HG03439 (cell line): ENCODE data around the gene ACSF3.
"Not testable (repeated sequence)": the region's sequence is repeated elsewhere in the genome, so short reads cannot be mapped to it uniquely, and the experiment has no call there.

Experiments
- ATAC-seq: cut with Tn5 transposase; IDR thresholded peaks from one replicate; pipeline ENCODE4 v1.9.1; 2021; ENCODE audit warnings: mild to moderate bottlenecking, moderate library complexity; ENCODE audit not compliant: unreplicated experiment

ACSF3 gene

DNA sequence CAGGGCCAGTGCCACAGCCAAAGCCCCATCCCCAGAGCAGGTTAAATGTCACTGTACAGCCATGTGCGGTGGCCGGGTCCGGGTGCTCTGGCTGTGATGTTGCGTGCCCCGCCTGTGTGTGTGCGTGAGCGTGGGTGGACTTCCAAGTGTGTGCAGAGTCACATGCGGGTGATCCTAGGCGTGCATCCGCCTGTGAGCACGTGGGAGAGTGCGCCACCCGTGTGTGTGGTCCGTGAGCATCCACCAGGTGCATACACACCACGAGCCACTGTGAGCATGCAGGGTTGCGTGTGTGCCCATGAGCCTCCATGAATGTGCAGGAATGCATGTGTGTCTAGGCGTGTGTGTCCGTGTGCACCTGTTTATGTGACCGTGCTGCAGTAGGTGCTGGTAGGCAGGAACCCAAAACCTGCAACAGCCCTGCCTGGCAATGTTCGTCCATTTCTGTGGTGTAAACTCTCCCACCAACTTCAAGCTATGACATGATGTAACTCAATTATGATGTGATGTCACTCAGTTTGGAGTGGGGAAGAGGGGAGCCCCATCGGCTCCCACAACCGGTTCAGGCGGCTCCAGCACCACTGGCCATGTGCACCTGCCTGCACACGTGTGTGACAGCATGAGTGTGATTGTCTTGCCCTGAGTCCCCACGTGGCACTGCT, 37.6 kb upstream of the ACSF3 start:
- ATAC-seq: no peak

DNA sequence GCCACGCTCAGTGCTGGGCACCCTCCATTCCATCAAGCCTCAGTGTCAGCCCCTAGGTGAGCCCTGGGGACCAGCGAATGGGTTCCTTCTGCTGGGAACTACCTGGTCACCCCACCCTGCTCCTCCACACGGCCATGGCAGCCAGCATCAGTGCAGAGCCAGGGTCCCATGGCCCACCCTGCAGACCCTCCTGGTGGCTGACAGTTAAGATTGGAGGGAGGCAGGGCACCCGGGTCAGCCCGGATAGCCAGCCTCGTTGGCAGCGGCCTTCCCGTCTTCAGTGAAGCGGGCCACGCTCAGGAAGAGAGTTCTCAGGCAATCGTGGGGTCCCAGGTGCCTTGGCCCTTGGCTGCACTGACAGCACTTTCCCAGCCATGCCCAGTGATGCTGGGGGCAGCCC, 37.1 kb upstream of the ACSF3 start:
- ATAC-seq: no peak

DNA sequence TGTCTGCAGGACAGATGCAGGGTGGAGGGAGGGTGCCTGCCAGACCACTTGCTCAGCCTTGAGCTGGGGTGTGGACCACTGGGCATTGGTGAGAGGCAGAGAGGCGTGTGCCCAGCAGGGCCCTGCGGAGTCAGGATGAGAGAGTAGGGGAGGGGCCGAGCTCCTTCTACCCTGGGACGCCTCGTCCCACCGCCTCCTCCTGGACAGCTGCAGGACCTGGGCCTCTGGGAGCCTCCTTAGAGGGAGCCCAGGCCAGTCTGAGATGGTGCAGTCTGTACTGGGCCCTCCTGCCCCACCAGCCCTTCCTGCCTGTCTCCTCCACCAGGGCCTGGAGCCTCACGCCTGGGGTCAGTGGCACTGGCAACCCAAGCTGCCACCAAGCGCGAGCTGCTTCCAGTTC, 35.9 kb upstream of the ACSF3 start:
- no peak for ATAC-seq

DNA sequence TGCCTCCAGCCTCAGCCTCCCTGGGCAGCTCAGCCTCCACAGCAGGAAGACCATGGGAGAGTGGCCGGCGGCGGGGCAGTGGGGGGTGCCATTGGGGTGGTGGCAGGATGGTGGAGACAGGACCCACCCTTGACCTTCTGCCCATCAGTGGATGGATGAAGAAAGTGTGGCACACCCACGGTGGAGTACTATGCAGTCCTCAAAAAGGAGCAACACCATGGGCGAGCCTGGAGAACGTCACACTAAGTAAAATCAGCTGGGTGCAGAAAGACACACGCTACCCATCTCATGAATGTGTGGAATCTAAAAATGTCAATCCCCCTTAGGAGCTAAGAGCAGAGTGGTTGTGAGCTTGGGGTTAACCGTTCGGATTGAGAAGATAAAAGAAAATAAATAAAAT, 34.8 kb upstream of the ACSF3 start:
- no peak for ATAC-seq

DNA sequence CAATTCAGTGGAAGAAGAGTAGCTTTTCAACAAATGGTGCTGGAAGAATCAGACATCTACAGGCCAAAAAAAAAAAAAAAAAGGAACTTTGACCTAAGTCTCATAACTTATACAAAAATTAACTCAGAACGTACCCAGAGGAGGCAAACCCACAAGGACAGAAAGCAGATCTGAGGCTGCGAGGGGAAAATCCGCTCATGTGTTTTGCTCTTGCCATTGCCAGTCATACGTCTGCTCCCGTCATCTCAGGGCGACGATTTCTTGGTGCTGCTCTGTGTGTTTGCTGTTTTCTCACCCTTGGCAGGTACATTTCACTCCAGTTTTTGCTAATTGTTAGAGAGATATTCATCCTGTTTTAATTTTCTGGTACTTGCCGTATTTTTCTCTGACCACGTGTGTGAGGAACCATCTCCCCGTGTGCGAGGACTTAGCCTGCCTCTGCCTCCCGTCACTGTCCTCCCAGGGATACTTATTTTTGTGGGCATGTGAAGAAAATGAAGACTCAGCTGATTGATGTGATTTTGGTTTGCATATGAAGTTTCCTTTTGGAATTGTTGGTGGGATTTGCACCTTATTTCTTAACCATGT, 33.4 kb upstream of the ACSF3 start:
- no peak for ATAC-seq

DNA sequence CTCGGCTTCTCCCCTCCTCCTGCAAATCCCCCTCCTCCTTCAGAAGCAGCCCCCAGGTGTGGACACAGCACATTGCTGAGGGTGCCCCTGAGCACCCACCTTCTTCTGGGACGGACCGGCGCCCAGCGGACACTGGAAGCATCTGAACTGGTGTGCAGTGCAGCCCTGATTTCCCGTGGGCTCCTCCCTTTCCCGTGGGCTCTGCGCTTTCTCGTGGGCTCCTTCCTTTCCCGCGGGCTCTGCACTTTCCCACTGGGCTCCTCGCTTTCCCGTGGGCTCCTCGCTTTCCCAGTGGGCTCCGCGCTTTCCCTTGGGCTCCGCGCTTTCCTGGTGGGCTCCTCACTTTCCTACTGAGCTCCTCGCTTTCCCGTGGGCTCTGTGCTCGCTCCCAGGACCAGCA, 32.6 kb upstream of the ACSF3 start:
- no peak for ATAC-seq

DNA sequence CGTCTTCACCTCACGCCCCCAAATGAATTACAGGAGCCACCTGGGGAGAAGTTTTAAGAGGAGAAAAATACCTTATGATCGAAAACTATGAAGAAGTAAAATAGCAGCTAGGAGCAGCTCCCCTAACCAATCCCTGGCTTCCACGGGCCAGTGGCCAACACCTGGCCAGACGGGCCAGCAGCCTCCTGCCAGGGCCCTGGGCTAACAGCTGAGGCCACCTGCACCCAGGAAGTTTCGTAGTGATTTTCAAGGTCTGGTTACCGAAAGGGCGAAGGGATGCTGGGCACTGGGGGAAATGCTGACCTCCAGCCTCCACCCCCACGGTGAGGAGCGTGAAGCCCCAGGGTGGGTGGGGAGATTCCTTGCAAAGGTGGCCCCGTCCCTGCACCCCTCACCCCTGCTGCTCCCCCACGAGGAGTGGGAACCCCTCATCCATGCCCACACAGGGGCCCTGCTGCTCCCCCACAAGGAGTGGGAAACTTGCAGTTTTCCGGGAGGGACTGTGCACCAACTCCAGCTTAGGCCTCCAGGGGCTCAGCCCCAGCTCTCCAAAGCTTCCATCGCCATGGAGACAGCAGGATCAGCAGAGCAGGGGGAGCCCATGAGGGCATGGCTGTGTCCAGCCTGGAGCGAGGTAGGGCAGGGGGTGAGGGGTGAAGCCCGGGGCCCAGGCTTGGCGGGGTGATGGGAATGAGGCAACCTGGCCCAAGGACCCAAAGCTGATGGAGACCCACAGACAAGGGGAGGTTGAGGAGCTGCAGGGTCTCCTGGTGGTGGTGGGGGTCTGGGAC, 31.9 kb upstream of the ACSF3 start:
- no peak for ATAC-seq

DNA sequence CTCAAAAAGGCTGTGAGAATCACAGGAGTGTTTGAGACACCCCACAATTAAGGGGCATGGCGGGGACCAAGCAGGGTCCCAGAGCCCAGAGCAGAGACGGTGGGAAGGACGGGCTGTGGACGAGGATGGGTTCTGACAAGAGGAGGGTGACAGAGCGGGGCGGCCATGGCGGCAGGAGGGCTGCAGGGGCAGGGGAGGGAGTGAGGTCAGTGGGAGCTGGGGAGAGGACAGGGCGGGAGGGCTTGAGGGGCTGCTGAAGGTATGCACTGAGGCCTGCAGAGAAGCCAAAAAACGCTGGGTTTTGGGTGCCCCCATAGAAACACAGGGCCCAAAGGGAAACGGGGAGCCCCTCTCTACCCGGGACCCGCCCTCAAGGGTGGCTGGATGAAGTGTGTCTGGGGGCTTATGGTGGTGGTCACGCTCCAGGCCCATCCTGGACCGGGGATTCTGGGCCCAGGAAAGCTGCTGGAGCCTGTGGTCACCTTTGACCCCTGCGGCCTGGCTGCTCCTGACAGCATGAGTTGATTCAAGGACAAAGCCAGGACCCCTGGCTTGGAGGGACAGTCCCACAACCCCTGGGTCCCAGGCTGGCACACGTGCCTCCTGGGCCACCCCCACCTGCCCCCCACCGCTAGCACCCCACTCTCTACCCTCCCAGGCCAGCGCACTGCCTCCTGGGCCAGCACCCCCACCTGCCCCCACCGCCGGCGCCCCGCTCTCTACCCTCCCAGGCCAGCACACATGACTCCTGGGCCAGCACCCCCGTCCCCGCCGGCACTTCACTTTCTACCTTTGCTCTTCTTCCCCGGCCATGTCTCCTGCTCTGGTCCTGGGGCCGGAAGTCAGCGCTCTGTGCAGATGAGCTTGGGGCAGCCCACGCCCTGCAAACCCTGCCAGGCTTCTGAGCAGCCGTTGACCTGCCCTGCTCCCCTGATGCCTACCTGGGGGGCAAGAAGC, 31.0 kb upstream of the ACSF3 start:
- ATAC-seq: no peak

DNA sequence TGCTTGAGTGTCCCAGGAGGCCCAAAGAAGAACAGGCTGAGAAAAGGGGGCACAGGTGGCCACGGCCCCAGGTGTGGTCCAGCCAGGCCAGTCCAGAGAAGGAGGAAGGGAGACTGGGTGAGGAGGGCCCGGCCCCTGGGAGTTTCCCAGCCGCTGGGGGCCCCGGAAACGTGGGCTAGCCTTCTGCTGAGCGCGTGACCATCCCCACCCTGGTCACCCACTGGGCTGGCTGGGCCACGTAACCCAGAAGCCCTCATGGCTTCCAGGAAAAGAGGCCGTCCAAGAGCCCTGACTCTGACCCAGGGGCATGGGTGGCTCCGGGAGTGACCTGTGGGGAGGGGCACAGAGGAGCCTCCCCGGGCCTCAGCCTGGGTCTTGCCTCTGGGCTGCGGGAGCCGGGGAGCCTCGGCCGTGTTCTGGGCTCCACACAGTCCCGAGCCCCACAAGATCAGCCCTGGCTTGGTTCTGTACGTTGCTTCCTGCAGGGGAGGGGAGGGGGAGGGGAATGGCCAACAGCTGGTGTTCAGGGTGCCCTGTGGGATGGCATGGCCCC, 29.8 kb upstream of the ACSF3 start:
- no peak for ATAC-seq

DNA sequence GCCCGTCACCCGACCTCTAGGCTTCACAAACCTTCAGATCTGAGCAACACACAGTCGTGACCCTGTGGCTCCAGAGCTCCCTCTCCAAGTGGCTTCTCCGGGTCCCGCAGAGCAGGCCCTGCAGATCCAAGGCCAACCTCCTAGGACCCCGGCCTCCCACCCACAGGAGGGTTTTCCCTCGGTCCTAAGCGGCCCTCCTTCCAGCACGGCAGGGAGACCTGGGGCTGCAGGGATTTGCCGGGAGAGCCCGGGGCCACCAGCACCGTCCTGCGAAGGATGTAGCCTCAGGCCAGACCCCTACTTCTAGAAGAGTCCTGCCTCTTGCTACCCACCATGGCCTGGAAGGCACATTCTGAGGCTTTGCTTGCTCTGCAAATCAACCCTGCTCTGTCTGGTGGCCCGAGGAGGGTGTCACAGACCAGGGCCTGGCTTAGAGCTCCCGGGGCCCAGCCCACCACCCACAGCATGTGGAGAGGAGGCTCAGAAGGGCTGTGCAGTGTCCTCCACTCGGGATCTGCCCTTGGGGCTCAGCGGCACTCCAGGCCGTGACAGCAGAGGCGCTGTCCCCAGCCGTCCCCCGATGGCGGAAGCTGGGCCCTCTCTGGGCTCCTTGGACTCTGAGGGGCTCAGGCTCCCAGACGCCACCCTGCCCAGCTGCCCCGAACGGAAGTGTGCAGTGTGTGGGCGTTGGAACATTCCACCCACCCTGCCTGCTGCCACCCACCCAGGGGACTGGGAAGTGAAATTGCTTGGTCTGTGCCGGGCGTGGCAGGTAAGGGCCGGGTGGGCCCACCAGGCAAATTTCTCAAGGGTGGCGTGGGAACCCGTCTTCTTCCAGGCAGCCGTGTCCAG, 28.8 kb upstream of the ACSF3 start:
- no peak for ATAC-seq

DNA sequence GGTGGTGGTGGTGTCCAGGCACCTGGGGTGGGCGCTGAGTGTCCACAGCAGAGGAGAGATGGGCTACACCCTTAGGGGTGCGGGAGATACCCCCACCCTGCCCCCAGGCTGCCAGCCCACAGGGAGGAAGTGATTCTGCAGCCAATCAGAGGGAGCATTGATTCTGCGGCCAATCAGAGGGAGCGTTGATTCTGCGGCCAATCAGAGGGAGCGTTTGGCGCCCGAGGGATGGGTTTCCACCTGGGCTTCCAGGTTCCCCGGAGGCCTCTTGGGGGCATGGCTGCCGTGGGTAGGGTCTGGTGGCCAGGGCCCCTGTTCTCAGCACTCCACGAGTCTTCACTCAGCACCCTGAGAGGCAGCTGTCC, 28.2 kb upstream of the ACSF3 start:
- ATAC-seq: no peak

DNA sequence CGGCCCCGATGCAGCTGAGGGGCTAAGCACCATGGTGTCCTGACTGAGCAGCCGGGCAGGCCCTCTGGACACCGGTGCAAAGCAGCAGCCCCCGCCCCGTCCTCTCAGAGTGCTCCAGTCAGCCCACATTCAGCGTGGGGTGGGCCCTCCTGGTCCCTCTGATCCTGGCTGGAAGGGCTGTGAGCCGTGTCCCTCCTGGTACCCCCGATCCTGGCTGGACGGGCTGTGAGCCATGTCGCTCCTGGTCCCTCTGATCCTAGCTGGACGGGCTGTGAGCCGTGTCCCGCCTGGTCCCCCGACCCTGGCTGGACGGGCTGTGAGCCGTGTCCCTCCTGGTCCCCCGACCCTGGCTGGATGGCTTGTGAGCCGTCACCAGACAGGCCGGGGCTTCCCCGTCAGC, 26.9 kb upstream of the ACSF3 start:
- no peak for ATAC-seq

DNA sequence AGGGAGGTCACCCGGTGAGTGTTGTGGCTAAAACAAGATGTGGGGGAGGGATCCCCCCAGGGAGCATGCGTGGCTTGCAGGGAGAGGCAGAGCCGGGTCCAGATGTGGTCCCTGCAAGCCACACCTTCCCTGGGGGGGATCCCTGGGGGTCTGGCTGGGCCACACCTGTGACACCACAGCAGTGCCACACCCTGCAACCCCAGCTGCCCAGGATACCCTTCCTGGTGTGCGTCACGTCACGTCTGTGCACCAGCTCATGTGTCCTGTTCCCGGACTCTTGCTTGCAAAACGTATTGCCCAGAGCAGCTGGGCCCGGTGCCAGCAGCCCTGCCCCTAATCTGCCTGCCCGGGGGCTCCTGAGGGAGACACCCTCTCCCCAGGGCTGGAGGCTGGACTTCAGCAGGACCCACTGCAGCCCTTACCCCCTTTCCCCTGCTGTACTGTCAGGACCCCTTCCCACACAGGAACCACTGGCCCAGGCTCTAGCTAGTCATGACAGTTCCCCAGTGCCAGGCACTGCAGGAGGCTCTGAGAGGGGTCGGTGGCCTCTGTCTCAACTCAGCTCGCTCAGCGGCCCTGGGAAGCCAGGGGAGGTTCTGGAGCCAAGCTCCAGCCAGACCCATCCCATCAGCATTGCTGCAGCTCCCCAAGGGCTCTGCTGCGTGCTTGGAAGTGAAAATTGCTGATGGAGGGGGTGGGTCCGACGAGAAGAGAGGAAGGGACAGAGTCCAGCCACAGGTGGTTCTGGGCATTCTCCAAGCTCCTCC, 25.8 kb upstream of the ACSF3 start:
- no peak for ATAC-seq

DNA sequence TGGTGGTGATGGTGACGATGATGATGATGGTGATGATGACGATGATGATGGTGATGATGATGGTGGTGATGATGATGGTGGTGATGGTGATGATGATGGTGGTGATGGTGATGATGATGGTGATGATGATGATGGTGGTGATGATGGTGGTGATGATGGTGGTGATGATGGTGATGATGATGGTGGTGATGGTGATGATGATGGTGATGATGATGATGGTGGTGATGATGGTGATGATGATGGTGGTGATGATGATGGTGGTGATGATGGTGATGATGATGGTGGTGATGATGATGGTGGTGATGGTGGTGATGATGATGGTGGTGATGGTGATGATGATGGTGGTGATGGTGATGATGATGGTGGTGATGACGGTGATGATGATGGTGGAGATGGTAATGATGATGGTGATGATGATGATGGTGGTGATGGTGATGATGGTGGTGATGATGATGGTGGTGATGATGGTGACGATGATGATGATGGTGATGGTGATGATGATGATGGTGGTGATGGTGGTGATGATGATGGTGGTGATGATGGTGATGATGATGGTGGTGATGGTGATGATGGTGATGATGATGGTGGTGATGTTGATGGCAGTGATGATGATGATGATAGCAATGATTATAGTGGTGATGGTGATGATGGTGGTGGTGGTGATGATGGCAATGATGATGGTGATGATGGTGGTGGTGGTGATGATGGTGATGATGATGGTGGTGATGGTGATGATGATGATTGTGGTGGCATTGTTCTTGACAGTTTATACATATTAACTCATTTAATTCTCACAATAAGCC, 24.6 kb upstream of the ACSF3 start:
- not testable (repeated sequence) for ATAC-seq

DNA sequence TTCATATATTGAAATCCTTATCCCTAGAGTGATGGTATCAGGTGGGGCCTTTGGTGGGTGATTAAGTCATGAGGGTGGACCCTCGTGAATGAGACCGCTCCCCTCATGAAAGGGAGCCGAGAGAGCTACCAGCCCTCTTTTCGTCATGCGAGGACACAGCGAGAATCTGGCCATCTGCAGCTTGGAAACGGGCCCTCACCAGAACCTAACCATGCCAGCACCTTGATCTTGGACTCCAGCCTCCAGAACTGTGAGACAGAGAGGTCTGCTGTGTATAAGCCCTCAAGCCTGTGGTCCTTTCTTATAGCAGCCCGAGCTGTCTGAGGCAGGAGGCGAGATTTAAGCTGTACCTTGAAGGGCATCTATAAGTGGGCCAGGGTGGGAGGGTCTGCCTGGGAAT, 23.7 kb upstream of the ACSF3 start:
- no peak for ATAC-seq

DNA sequence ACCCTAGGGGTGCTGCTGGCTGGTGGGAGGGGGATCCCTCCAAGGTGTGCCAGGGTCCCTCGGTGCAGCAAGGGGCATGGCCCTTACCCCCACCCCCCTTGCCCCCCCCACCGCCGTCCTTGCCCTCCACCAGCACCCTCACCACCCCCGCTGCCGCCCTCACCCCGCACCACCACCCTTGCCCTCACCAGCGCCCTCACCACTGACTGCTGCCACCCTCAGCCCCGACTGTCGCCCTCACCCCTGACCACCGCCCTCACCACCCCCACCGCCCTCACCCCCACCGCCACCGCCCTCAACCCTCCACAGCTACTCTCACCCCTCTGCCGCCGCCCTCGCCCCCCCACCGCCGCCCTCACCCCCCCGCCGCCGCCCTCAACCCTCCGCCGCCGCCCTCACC, 23.1 kb upstream of the ACSF3 start:
- no peak for ATAC-seq

DNA sequence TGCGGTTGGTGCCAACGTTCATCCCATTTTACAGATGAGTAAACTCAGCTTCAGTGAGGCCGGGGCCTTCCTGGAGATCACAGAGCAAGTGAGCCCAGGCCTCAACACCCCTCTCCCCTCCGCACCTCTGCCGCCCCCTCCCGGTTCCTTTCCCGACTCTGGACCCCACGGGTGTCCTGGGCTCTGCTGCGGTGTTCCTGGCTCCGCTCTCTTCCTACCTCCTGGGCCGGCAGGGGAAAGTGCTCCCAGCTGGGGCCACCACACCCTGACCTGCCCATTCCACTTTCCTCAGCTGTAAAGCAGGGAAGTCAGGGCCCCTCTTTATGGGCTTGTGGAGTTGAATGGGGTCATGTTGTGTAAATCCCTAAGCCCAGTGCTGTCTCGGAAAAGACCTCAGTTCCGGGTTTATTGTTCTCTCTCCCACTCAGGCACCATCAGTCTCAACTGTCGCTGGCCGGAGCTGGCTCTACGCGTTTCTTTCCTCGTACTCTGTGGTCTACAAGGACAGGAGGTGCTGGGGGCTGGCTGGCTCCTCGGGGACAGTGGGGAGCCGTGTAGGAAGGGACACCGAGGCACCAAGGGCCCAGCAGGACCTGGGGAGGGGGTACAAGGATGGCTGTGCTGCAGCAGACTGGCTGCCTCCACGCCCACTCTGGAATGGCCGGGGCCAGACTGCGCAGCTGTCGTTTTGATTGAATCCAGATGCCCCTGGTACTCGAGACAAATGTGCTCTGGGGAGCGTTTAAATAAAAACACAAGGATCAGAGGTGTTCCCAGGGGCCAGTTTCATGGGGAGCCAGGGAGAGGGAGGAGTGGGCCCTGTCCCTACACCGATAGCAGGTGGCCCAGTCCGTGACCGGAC, 21.7 kb upstream of the ACSF3 start:
- no peak for ATAC-seq
